ENCODE data around the gene OR2F2.

The OR2F2 gene

DNA sequence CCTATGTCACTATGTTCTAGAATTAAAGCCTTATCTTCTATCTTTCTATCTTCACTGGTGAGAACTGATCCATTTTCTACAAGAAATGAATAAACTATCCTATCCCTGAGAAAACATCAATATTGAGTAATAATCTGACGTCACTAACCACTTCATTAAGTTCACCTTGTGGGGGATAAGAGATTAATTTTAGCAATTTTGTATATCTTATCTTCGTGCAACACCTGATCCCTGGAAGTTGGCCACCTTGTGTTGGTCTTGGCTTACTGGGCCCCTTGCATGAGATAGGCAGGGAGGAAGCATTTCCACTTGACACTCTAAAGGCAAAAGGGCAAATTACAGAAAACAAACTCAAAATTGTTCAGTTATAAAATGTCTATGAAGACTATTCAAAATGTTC is 45.0 kb downstream of the OR2F2 start:
- no peak for DNase-seq

GRCh38 chr7:143980746-143981510 is 45.9 kb downstream of the OR2F2 start:
- no peak for DNase-seq

DNA sequence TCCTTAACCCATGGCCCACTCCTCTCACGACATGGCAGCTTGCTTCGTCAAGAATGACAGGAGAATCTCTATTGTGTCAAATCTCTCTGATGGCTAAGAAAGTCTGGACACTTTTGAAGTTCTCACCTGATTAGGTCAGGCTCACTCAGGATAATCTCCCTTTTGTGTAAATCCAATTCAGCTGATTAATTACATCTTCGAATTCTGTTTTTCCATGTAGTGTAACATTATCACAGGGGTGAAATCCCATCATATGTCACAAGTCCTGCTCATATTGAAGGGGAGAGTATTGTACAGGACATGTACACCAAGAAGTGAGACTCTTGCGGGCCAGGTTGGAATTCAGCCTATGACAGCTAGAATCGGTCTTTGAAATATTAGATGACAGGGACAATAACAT is 48.9 kb downstream of the OR2F2 start:
- no peak for DNase-seq

All from activated CD4-positive, CD25-positive, alpha-beta regulatory T cell treated with anti-CD3 and anti-CD28 coated beads, Interleukin-2, amount 50 U/mL, for 72 hours (primary cell).